Activated CD4-positive, alpha-beta T cell treated with anti-CD3 and anti-CD28 coated beads for 24 hours (primary cell): ENCODE measurements around the gene SPART.

Source experiments
- DNase-seq, 2 donors: peaks; one replicate each; pipeline ENCODE4 v3.0.0-alpha.2; 2020; ENCODE audit warnings: low read depth in 2 of 2

Gene SPART, protein sequence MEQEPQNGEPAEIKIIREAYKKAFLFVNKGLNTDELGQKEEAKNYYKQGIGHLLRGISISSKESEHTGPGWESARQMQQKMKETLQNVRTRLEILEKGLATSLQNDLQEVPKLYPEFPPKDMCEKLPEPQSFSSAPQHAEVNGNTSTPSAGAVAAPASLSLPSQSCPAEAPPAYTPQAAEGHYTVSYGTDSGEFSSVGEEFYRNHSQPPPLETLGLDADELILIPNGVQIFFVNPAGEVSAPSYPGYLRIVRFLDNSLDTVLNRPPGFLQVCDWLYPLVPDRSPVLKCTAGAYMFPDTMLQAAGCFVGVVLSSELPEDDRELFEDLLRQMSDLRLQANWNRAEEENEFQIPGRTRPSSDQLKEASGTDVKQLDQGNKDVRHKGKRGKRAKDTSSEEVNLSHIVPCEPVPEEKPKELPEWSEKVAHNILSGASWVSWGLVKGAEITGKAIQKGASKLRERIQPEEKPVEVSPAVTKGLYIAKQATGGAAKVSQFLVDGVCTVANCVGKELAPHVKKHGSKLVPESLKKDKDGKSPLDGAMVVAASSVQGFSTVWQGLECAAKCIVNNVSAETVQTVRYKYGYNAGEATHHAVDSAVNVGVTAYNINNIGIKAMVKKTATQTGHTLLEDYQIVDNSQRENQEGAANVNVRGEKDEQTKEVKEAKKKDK

DNA sequence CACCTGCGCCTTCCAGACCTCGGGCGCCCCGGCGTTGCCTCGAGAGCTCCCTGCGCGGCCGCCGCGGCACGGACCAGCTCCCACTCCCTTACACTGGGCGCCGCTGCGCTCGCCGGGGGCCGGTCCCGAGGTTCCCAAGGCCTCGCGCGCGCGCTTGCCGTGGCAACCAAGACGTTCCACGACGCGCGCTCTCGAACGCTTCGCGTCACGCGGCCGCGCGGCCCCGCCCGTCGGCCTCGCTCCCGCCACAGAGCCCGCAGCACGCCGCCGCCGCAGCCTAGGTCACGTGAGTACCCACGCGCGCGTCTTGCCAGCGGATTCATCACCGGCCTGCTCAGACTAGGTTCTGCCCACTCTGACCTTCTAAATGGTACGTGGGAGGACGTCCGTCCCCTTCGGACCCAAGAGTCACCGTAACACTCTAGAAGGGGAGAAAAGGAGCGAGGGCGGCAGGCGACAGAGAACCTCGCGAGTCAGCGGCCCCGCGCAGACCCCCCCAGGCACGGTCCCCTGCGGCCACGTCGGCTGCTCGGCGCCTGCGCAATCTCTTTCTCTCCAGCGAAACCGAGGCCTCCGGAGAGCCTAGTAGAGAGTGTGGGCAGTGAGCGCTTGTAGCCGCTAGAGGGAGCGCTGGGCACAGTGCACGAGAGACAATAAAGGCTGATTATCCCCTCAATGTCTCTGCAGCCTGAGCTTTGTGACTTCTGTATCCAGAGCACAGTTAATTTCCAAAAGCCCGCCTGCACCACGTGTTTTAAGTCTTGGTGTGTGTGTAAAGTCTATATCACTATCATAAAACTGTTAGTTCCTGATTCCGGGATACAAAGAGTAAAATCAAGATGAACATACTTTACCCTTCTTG lies at the start of gene SPART:
Gene SPART (minus strand): TSS at position 173 of the 862 bp plus-strand sequence. CDS start 10,564 bp downstream, outside the sequence.
- DNase-seq = peak; percentile 81

DNA sequence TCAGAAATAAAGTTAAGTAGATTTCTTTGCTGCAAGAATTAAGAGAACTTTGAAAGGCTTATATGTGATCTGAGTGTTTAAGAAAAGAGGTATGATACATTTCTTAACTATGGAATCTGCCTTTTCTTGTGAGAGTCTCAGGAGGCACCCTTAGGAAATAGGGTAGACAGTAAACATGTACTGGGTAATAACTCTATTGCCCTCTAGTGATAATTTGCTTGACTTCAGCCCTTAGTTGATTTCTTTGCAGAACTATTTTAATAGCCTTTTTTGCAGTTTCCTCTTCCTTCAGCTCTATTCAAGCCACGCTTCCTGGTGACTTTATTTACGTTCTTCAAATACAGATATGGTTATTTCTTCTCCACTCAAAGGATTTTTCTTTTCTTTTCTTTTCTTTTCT lies 49.1 kb upstream of the SPART start:
- no peak for DNase-seq

DNA sequence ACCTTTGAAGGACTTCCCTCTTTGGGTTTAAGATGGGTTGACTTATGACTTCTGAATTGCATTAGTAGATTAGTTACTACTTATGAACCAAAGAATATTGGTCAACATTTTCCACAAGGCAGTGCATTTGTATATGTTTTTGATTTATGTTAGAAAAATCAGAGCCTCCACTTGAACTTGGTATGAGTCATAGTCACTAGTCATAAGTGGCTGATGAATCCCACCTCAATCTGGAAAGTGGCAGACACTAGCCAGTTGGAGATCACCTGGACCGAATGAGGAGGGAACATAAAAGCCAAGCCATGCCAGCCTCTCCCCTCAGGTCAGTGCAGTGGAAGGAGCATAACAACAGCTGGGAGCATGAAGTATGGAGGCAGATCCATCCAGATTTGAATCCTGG lies 39.3 kb upstream of the SPART start:
- no peak for DNase-seq

DNA sequence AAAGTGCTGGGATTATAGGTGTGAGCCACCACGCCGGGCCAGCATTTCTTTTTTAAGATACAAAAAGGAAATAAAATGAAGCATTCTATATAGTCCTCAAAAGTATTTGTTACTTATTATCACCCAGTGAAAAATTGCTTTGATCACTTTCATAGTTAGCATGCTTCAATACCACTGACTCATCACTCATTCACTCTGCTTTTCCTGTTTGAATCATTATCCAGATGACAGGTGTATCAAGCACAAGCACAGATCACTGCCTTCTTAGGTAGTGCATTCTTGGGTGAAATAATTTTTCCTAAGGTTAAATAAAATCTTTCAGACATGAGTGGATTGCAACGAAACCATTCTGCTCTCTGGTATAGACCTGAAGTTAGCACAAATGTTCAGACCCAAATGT lies 35.8 kb upstream of the SPART start:
- no peak for DNase-seq

DNA sequence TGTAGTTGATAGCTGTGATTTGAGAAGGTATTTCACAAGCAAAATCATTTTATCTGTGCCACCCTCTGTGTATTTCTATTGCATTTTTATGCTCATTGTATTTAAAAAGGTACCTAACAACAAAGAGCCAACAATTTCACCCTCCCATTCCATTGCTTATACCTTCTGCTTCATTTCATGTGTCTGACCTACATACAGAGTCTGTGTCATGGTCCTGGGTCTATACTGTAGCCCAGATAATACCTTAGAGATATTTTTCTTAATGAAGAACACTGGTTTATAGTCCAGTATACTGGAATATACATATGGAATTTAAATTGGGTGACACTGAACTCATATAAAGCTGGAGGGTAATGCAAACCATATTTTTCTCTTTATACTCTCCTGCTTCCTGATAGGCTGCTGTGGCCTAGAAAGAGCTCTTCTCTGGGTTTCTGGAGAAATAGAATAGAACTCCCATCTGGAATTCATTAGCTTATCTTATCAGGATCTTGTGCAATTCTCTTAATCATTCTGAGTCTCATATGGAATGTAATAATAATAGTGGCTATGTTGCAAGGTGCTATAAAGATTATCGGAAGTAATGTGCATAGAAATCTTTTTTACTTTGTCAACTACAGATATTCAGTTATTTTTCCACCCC lies 31.8 kb upstream of the SPART start:
- DNase-seq = no peak

DNA sequence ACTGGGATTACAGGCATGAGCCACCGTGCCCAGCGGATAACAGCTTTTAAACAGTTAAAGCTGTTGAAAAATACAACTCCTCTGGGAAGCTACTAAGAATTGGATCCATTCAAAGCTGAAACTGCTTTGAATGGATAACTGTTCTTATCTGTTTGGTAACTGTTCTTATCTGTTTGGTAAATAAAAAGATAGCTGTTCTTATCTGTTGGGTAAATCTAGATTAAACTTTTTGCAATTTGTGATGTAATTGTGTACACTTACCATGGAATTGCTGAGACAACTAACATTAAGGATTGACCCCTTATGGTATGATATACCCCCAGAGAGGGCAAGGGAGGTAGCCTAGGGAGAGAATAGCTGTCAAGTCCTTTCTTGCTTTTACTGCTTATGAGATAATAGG lies 27.9 kb upstream of the SPART start:
- no peak for DNase-seq

DNA sequence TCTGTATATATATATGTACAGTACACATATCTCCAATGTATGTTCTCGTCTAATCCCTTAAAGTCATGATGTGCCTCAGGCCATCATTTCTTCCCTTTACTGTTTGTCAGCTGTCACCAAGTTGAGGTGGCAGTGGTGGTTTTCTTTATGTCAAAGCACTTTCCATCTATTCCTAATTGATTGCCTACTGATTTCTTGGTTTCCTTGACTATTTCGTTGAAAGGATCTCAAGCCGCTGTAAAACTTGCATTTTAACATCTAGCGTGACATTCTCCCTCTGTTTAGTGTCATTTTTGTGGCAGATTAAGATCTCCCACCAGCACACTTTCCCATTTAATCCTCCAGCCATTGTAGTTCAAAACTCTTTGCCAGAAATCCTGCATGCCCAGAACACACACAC lies 25.0 kb upstream of the SPART start:
- DNase-seq = no peak

DNA sequence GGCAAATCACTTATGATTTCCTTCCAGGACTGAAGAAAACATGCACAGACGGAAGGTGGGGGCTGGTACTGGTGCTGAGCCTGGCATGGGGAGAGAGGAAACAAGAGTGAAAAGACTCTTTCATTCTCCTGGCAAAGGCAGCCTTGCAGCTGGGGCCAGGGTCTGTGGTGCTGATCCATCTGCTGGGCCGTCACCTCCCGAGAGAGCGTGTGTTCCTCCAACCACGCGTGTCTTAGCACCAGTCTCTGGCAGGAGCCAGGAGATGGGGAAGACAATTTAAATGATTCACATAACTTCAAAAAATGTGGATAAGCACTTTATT lies 23.9 kb upstream of the SPART start:
- DNase-seq = no peak

DNA sequence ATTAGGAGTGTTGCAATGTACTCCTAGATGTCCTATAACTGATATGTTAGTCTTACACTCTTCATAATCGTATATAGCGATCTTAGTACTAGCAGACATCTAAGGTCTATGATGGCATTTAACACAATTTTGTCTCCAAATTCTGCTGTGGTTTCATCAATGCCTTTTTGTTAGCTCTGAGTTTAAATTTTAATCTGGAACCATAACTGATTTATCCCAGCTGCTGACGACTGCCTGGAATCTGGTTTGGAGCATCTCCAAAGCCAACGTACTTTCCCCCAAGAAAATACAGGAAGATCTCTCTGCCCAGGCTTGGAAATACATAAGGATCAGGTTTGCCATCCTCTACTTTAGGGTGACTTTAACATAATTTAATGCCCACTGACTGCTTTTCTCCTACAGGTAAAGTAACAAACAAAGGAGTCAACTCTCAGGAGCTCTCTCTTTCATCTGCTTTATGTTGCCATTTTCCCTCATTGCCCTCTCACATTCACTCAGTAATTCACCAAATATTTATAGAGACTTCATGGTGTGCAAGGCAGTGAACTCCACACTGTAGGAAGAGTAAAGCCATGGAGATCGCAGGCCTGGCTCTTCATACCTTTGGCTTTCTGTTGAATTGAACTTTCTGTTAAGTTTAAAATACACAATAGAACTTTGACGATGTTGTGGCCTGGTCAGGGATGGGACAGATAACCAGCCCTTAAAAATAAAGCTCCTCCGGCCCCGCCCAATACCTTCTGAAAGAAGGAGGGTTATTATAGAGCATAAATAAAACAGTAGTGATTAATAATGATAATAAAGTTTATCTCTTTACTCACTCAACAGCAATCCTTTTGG lies 23.3 kb upstream of the SPART start:
- no peak for DNase-seq

DNA sequence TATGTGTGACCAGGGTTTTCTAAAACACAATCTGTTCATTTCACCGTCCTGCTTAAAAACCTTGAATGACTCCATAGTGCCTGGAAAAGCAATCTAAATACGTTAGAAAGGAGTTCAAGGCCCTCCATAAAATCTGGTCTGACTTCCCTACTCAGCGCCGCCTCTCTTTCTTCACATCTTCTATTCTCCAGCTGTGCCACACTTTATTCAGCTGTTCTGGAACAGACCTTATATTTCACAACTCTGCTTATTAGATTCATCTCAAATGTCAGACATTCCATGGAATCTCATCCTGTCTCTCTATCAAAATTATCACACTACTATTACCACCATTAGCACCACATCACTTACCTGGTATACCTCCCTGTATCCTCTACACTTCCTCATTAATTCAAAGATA lies 19.8 kb upstream of the SPART start:
- no peak for DNase-seq

DNA sequence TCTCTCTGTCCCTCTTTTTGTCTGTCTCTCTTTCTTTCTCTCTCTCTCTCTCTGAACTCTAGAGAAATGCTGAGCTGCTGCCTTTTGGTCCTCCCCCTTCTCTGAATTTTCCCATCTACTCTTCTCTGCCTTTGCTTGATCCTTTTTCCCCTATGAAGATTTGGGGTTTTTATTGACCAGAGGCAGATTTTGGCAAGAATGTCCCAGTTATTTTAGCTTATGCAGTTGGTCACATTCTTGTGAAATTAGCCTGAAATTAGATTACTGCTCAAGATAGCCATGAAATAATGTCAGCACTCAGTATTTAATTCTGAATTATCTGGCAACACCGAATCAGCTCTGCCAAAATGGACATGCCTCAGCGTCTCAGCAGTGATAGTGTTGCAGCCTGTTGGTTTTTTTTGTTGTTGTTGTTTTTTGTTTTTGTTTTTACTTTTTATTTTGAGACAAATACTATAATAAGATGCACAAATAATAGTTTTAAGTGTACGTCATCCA lies 17.2 kb upstream of the SPART start:
- DNase-seq = no peak

DNA sequence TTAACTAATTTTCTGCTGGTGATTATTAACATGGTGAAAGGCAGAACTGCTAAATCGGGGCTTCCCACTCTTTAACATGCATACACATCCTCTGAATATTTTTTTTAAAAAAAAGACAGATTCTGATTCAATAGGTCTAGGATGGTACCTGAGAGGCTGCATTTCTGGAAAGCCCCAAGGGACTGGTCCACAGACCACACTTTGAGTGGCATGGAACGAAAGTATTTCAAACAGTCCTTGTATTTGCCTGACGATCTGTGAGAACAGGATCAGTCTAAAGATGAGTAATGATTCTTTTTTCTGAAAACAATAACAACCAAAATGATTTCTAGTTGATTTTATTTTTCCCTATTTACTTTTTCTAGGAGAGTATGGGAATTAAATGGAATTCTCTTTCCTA lies 16.7 kb upstream of the SPART start:
- no peak for DNase-seq

DNA sequence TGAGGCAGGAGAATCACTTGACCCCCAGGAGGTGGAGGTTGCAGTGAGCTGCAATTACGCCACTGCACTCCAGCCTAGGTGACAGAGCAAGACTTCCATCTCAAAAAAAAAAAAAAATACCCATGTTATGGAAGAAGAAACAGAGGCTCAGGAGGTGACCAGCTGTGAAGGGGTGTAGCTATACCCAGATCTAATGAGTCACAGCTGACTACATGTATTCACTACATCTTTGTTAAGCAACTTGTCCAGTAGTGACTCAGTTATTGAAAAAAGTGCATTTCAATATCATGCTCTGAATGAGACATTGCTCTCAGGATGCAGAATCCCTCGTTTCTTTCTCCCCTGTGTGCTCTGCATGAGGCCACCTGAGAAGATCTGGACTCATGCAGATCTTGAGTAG lies 16.1 kb upstream of the SPART start:
- no peak for DNase-seq

DNA sequence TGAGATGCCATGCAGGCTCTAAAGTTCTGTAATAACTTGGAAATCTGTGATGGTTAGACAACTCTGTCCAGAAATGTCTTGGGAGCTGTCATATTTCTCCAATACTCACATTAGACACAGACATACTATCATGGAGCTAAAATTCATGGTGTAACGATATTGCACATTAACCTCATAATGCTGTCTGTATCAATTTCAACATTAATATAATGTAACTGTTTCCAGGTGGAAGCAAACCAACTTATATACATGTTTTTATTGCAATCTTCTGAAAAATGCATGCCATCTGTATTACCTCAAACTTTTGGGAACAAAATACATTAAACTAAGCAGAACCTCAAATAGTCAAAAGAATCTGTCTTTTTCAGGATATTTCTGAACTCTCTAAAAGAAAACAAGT lies 14.7 kb upstream of the SPART start:
- no peak for DNase-seq

DNA sequence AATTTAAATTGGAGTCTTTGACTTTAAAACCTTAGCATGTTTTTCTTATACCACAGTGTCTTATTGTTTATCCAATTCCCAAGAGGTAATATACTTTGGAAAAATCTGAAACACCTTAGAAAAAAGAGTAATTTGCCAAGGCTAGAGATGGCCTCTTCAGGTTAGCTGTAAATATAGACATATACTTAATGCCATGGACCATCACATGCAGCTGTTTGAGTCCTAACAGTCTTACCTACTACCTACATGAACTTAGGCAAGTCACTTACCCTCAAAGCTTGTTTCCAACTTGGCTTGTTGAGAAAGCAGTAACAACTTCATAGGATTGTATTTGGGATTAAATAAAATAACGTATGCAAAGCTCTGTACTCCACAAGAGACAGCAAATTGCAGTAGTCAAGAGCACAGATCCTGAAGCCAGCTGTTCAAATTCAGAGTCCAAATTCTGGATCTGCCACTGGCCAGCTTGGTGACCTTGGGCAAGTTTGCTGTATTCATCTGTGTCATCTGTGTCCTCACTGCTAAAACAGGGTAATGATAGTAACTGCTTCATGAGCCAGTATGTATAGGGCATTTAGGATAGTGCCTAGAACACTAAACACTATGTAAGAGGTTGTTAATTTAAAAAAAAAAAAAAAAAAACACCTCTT lies 13.2 kb upstream of the SPART start:
- DNase-seq = no peak

DNA sequence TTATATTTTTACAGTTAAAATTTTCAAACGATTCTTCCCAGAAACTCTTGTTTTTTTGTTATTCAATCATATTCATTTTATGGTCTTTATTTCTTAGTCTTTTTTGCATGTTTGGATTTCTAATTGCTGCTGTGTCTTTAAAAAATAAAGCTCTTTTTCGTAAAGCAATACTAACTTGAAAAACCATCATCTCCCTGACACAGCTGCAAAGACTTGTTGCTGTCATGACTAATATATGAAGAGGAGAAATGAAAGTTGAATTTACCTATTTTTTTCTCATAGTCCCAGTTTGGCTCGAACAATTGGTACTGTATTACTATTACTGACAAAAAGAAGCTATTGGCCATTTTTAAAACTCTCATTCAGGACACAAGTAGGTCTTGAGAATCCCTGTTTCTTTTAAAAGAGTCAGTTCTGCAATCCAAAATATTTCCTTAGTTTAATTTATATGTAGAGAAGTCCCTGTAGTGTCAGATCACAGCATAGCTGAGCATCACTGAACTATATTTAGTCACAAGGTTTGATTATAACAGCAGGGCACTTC lies 12.1 kb upstream of the SPART start:
- DNase-seq = no peak

DNA sequence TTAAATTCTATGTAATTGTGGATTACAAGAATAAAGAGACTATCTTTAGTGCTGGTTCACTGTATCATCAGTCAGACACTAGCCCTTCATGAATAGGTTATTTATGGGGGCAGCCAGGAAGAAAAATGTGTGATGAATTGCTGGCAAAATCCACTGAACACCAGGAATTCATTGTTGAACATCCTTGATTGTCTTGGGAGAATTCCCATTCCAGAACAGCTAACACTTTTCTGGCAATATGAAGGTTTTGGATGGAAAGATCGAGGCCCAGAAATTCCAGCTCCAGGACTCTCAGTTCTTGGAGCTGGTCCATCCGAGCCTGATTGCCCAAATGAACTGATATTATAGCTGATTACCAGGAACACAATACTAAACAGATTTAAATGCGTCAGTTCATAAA lies 11.5 kb upstream of the SPART start:
- DNase-seq = no peak

DNA sequence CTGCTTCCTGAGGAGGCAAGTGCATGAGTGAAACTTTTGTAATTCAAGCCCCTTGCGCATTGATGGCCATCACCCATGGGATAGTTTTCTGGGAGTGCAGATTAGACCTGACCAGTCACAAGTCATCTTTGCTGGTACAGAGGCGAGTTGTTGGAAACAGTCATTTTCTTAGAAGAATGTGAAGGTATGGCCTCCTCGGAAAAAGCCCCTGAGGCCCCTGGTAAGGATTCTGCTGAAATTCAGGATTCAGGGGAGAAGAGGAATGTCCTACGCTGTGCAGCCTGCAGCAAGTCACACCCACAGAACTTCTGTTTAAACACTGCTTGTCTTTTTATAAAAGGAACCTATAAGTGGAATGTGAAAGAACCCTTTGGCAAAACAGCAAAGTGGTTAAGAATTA lies 11.0 kb upstream of the SPART start:
- DNase-seq = no peak

DNA sequence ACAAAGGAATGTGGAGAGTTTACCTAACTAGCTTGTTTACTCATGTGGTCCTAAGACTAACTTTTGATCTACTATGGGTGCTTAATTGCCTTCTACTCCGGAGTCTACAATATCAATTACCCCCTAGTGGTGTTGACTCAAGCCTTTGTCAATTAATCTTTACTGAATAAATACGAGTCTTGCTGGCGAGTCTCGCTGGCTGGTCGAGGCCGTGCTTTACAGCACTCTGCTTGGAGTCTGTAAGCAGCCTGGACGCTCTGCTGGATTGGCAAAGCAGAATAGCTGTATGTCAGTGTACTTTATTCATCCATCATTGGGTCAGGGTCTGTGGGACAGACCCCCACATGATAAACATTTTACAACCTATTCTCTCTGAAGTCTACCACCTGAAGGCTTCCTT lies 9.9 kb upstream of the SPART start:
- no peak for DNase-seq

DNA sequence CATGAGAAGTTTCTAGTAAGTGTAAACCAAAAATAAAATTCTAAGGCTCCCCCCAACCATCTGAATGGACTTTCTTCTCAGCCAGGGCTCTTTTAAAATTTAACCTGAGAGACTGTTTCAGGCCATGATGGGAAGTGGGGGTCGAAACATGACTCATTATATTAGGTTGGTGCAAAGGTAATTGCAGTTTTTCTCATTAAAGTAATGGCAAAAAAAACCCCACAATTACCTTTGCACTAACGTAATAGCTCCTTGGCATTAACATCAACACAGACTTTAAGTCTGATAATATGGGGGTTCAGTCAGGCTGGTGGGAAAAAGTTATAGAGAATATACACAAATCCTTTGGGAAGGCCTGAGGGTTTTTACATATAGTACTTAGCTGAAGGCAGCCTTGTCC lies 9.4 kb upstream of the SPART start:
- DNase-seq = no peak
